Ishikawa (cell line): ENCODE data around the gene NGF.

ENCODE experiments used
- CEBPB ChIP-seq: IDR thresholded peaks from 2 replicates; pipeline ENCODE4 v1.6.1; 2012
- CREB1 ChIP-seq: IDR thresholded peaks from 2 replicates; pipeline ENCODE4 v1.6.1; 2012; ENCODE audit warnings: low read depth
- EGR1 ChIP-seq: IDR thresholded peaks from 2 replicates; pipeline ENCODE4 v1.6.1; 2012
- EP300 ChIP-seq: IDR thresholded peaks from 2 replicates; pipeline ENCODE4 v1.6.1; 2012; ENCODE audit warnings: borderline replicate concordance
- FOXM1 ChIP-seq: IDR thresholded peaks from 2 replicates; pipeline ENCODE4 v1.6.1; 2012; ENCODE audit warnings: low read depth, borderline replicate concordance
- MAX ChIP-seq: IDR thresholded peaks from 2 replicates; pipeline ENCODE4 v1.6.1; 2012
- NFIC ChIP-seq: IDR thresholded peaks from 2 replicates; pipeline ENCODE4 v1.6.1; 2012
- RAD21 ChIP-seq: IDR thresholded peaks from 2 replicates; pipeline ENCODE4 v1.6.1; 2012; ENCODE audit warnings: low read depth
- REST ChIP-seq: IDR thresholded peaks from 2 replicates; pipeline ENCODE4 v1.6.1; 2012; ENCODE audit warnings: low read depth, mild to moderate bottlenecking
- TAF1 ChIP-seq: IDR thresholded peaks from 2 replicates; pipeline ENCODE4 v1.6.1; 2012; ENCODE audit warnings: low read depth, mild to moderate bottlenecking
- TCF12 ChIP-seq: IDR thresholded peaks from 2 replicates; pipeline ENCODE4 v1.6.1; 2012; ENCODE audit warnings: low read depth
- TEAD4 ChIP-seq: IDR thresholded peaks from 2 replicates; pipeline ENCODE4 v1.6.1; 2012
- USF1 ChIP-seq: IDR thresholded peaks from 2 replicates; pipeline ENCODE4 v1.6.1; 2012
- YY1 ChIP-seq: IDR thresholded peaks from 2 replicates; pipeline ENCODE4 v1.6.1; 2012; ENCODE audit warnings: low read depth
- ZBTB7A ChIP-seq: IDR thresholded peaks from 2 replicates; pipeline ENCODE4 v1.6.1; 2012; ENCODE audit warnings: low read depth

The NGF gene

GRCh38 chr1:115363171-115363570 is 25.1 kb upstream of the NGF start:
- no peak for TF ChIP-seq EGR1
- no peak for TF ChIP-seq TEAD4
- TF ChIP-seq ZBTB7A: no peak

- no peak for TF ChIP-seq YY1
- no peak for TF ChIP-seq MAX
- no peak for TF ChIP-seq EGR1
Observed at GRCh38 chr1:115356356-115356755, 18.3 kb upstream of the NGF start.

- TF ChIP-seq MAX (no peak), YY1 (no peak), TEAD4 (no peak), CREB1 (no peak), TCF12 (no peak), NFIC (no peak), REST (no peak), FOXM1 (no peak), USF1 (no peak), CEBPB (no peak), EP300 (no peak), TAF1 (no peak), RAD21 (no peak), EGR1 (no peak), ZBTB7A (no peak)
Observed at GRCh38 chr1:115355069-115355468, 17.0 kb upstream of the NGF start.

GRCh38 chr1:115351143-115351542 is 13.1 kb upstream of the NGF start:
- no peak for TF ChIP-seq REST
- TF ChIP-seq EP300: no peak
- no peak for TF ChIP-seq RAD21
- no peak for TF ChIP-seq ZBTB7A
- no peak for TF ChIP-seq NFIC
- no peak for TF ChIP-seq YY1
- TF ChIP-seq CEBPB: no peak
- TF ChIP-seq USF1: no peak
- no peak for TF ChIP-seq TAF1
- TF ChIP-seq MAX: no peak
- no peak for TF ChIP-seq FOXM1
- TF ChIP-seq TCF12: no peak
- TF ChIP-seq TEAD4: no peak
- TF ChIP-seq CREB1: no peak
- TF ChIP-seq EGR1: no peak

GRCh38 chr1:115348636-115349035 is 10.6 kb upstream of the NGF start:
- TF ChIP-seq RAD21 (no peak), CEBPB (no peak), YY1 (no peak), ZBTB7A (no peak), EGR1 (no peak)

GRCh38 chr1:115347282-115347681 is 9.2 kb upstream of the NGF start:
- TF ChIP-seq EP300 (no peak), EGR1 (no peak), TAF1 (no peak), NFIC (no peak), FOXM1 (no peak), TEAD4 (no peak), CEBPB (no peak), RAD21 (no peak), MAX (no peak), CREB1 (no peak), TCF12 (no peak), REST (no peak), USF1 (no peak), YY1 (no peak), ZBTB7A (no peak)
